HG03196 (cell line): ENCODE data around the gene MAP6.

Experiments used
- ATAC-seq: cut with Tn5 transposase; IDR thresholded peaks from one replicate; pipeline ENCODE4 v1.9.1; 2021; ENCODE audit not compliant: unreplicated experiment

MAP6 gene

GRCh38 chr11:75632450-75632849 lies 36.4 kb downstream of the MAP6 start:
- ATAC-seq: no peak

- no peak for ATAC-seq
Measured at GRCh38 chr11:75631086-75631730, 37.6 kb downstream of the MAP6 start.

- no peak for ATAC-seq
Measured at GRCh38 chr11:75627906-75628668, 40.8 kb downstream of the MAP6 start.

GRCh38 chr11:75626889-75627529 lies 41.8 kb downstream of the MAP6 start:
- no peak for ATAC-seq

GRCh38 chr11:75625991-75626888 lies 42.6 kb downstream of the MAP6 start:
- ATAC-seq: no peak

- ATAC-seq: no peak
Measured at GRCh38 chr11:75625021-75625420, 43.8 kb downstream of the MAP6 start.

GRCh38 chr11:75616281-75616680 lies 52.6 kb downstream of the MAP6 start:
- no peak for ATAC-seq

GRCh38 chr11:75615751-75616150 lies 53.1 kb downstream of the MAP6 start:
- ATAC-seq: no peak

- no peak for ATAC-seq
Measured at GRCh38 chr11:75611823-75612222, 57.0 kb downstream of the MAP6 start.

GRCh38 chr11:75606099-75606498 lies 62.7 kb downstream of the MAP6 start:
- no peak for ATAC-seq

GRCh38 chr11:75603791-75604736 lies 64.8 kb downstream of the MAP6 start:
- no peak for ATAC-seq

GRCh38 chr11:75602951-75603350 lies 65.9 kb downstream of the MAP6 start:
- ATAC-seq: no peak

GRCh38 chr11:75601494-75601893 lies 67.3 kb downstream of the MAP6 start:
- no peak for ATAC-seq

- no peak for ATAC-seq
Measured at GRCh38 chr11:75600356-75600755, 68.5 kb downstream of the MAP6 start.

GRCh38 chr11:75598900-75599299 lies 69.9 kb downstream of the MAP6 start:
- ATAC-seq: no peak

GRCh38 chr11:75598264-75598663 lies 70.6 kb downstream of the MAP6 start:
- ATAC-seq: no peak

- ATAC-seq: no peak
Measured at GRCh38 chr11:75597636-75598035, 71.2 kb downstream of the MAP6 start.

- no peak for ATAC-seq
Measured at GRCh38 chr11:75596914-75597313, 71.9 kb downstream of the MAP6 start.

- ATAC-seq: no peak
Measured at GRCh38 chr11:75595429-75595828, 73.4 kb downstream of the MAP6 start.

GRCh38 chr11:75594211-75594610 lies 74.6 kb downstream of the MAP6 start:
- ATAC-seq: no peak
